T-helper 2 cell (primary cell): ENCODE data around the gene U2SURP.
"Not testable (repeated sequence)": the region's sequence is repeated elsewhere in the genome, so short reads cannot be mapped to it uniquely, and the experiment has no call there.

Experiments
- DNase-seq, 5 experiments: peaks; one replicate each; pipeline versions ENCODE4 v3.0.0 to v3.0.0-alpha.2; 2012 to 2022

The U2SURP gene

GRCh38 chr3:143016321-143016972 is 15.1 kb downstream of the U2SURP start:
- no peak for DNase-seq

GRCh38 chr3:143024351-143024960 is 23.1 kb downstream of the U2SURP start:
- DNase-seq = no peak

- no peak for DNase-seq
Observed at GRCh38 chr3:143031327-143031726, 30.0 kb downstream of the U2SURP start.

- DNase-seq = not testable (repeated sequence)
Observed at GRCh38 chr3:143031796-143032387, 30.5 kb downstream of the U2SURP start.

- DNase-seq = no peak
Observed at GRCh38 chr3:143035466-143036211, 34.3 kb downstream of the U2SURP start.

GRCh38 chr3:143036557-143036956 is 35.2 kb downstream of the U2SURP start:
- DNase-seq = peak in 1 of 5 experiments; percentile 15

GRCh38 chr3:143037867-143038266 is 36.5 kb downstream of the U2SURP start:
- no peak for DNase-seq

- DNase-seq = peak in 1 of 5 experiments; percentile 23
Observed at GRCh38 chr3:143040261-143040879, 39.0 kb downstream of the U2SURP start.

GRCh38 chr3:143041903-143042302 is 40.5 kb downstream of the U2SURP start:
- no peak for DNase-seq

- no peak for DNase-seq
Observed at GRCh38 chr3:143045639-143046038, 44.3 kb downstream of the U2SURP start.

GRCh38 chr3:143046075-143046474 is 44.7 kb downstream of the U2SURP start:
- not testable (repeated sequence) for DNase-seq

GRCh38 chr3:143054011-143054410 is 52.6 kb downstream of the U2SURP start:
- DNase-seq = no peak

- no peak for DNase-seq
Observed at GRCh38 chr3:143056372-143056771, 55.0 kb downstream of the U2SURP start.

GRCh38 chr3:143060906-143061305 is 59.5 kb downstream of the U2SURP start:
- DNase-seq = peak in 1 of 5 experiments; percentile 77

GRCh38 chr3:143063018-143063417 is 61.6 kb downstream of the U2SURP start:
- DNase-seq = no peak

- no peak for DNase-seq
Observed at GRCh38 chr3:143064777-143065176, 63.4 kb downstream of the U2SURP start.

- DNase-seq = no peak
Observed at GRCh38 chr3:143065364-143065763, 64.0 kb downstream of the U2SURP start.

GRCh38 chr3:143066033-143066432 is 64.7 kb downstream of the U2SURP start:
- no peak for DNase-seq

GRCh38 chr3:143067201-143067600 is 65.8 kb downstream of the U2SURP start:
- DNase-seq = no peak

- no peak for DNase-seq
Observed at GRCh38 chr3:143068059-143068458, 66.7 kb downstream of the U2SURP start.

GRCh38 chr3:143070977-143071551 is 69.7 kb downstream of the U2SURP start:
- DNase-seq = no peak

- no peak for DNase-seq
Observed at GRCh38 chr3:143071776-143072175, 70.4 kb downstream of the U2SURP start.
